Islet precursor cell (in vitro differentiated cells): ENCODE results near the gene VPS51.

Source experiments
- DNase-seq: peaks from one replicate; pipeline ENCODE4 v3.0.0-alpha.2; 2018

The VPS51 gene

GRCh38 chr11:65121865-65122696 lies 26.1 kb downstream of the VPS51 start, which contains the start of the genes FAU and MRPL49:
Gene FAU (minus strand): TSS chr11:65122134. CDS start chr11:65121813, 321 bp downstream.
Gene MRPL49 (plus strand): TSS chr11:65122321. CDS start chr11:65122347, 26 bp downstream.
- DNase-seq: peak; percentile 99

- DNase-seq: no peak
Measured at GRCh38 chr11:65124480-65125196, 28.6 kb downstream of the VPS51 start.

DNA sequence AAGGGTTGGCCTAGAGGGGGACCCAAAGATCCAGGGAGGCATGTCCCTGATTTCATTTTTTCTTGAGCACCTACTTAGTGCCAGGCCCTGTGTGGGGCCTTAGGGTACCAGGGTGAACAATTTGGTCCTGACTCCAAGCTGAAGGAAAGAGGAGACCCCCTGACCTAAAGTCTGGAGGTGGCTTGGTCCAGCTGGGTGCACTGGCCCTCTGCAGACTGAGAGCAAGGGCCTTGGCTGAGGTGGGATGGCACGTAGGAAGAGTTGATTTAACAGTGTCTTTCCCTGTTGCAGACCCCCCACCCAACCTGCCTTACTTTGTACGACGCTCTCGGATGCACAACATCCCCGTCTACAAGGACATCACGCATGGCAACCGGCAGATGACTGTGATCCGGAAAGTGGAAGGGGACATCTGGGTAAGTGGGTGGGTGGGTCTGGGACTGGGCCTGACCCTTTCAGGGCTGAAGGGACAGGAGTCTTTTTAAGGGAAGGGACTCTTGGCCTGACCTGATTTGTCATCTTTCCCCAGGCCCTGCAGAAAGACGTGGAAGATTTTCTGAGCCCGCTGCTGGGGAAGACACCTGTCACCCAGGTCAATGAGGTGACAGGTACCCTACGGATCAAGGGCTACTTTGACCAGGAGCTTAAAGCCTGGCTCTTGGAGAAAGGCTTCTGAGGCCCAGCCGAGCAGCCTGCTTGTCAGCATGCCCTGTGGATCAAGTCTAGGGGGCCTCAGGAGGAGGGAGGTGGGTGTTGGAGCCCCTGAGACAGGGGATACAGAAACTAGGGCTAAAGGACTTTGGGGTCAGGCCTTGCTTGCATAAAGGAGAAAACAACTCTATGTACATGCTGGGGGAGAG lies 29.4 kb downstream of the VPS51 start:
- DNase-seq: no peak

DNA sequence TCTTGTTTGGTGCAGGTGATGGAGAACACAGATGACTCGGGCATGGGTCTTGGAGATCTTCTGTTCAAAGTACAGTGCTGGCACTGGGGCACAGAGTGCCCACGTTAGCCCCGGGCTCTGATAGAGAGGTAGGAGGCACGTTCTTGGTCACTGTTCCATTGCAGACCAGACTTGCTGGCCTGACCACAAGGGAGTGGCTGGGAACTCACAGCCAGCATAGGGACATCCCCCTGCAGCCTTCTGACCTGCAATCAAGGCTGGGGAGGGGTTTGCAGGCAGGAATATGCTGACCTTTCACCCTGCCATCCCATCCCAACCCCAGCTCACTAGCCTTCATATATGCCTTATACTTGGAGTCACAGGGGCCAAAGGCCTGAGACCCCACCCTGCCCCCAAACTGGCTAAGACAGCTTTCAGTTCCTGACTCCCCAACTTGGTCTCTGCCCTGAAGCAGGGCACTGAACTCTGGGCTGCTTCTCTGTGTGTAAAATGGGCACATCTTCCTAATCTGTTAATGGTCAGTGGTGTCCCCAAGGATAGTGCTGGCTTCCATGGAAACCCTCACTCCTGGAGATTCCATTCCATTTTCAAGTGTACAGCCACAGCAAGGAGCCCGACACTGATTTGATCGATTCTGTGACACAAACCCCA lies 30.7 kb downstream of the VPS51 start:
- no peak for DNase-seq

- no peak for DNase-seq
Measured at GRCh38 chr11:65127473-65128181, 31.6 kb downstream of the VPS51 start.

GRCh38 chr11:65128182-65129145 lies 32.5 kb downstream of the VPS51 start:
- no peak for DNase-seq

- no peak for DNase-seq
Measured at GRCh38 chr11:65129649-65130441, 33.8 kb downstream of the VPS51 start.

- no peak for DNase-seq
Measured at GRCh38 chr11:65130631-65131416, 34.8 kb downstream of the VPS51 start.

DNA sequence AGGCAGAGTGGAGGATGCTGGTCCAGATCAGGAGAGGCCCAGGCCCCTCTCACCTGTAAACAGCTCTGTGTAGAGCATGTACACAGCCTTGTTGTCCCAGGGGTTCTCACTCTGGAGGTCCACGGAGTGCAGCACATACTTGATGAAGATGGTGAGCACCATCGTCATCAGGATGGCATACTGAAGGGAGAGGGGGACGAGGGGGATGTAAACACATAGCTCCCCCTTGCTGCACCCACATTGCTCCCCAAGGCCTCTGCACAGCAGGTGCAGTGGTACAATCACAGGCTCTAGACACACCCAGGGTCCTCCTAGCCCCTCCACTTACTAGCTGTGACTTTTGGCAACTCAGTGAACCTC lies 35.4 kb downstream of the VPS51 start:
- no peak for DNase-seq

GRCh38 chr11:65131895-65132237 lies 35.9 kb downstream of the VPS51 start:
- no peak for DNase-seq

DNA sequence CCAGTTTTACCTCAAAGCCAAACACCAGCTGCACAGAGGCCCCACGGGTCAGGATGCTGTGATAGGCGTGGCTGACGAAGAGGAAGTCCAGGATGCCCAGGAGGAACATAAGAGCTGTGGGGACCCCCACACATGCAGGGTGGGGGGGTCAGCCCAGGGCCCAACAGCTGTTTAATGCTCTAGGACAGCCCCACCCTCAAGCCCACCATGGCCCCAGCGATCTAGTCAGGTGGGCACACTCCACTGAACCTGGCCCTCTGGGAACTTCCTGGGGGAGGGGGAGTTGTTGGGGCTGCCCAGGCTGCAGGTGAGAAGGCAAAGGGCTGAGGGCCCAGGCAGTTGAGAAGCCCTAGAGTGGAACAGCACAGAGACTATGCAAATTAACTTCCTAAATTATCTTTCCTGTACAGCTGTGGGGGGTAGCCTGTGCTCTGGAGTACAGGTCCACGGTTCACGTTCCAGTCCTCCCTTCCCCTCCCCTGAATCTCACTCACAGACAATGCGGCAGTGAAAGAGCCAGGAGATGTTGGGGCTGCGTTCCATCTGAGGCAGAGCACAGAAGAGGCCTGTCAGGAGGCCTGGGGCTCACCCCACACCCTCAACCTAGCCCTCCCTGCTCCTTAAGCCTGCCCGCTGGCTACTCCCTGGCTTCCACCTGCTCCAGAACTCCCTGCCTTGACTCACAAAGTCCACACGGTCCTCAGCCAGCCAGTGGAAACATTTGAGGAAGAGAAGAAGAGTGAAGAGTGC lies 36.4 kb downstream of the VPS51 start:
- no peak for DNase-seq

- DNase-seq: peak; percentile 88
Measured at GRCh38 chr11:65132988-65133700, 37.1 kb downstream of the VPS51 start.

DNA sequence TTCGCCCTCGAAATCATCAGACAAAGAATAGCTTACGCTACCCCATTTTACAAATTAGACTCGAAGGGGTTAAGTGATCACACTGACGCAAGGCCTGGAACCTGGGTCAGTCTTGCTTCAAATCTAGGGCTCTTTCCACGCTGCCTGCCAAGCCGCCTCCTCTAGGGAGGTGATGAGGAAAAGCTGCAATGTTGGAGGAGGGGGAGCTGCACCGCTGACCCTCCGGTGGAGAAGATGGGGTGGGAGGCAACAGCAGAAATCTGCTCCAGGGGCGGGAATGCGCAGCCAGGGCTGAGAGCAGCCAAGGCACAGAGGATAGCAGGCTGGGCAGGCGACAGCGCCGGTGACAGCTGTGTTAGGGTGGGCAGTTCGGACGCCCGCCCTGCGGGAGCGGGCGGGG lies 37.7 kb downstream of the VPS51 start:
- DNase-seq: no peak

GRCh38 chr11:65134240-65134951 lies 38.4 kb downstream of the VPS51 start, which contains the start of gene SYVN1:
Gene SYVN1 (minus strand): TSS chr11:65134519. CDS start chr11:65133601, 918 bp downstream.
- DNase-seq: peak; percentile 93

DNA sequence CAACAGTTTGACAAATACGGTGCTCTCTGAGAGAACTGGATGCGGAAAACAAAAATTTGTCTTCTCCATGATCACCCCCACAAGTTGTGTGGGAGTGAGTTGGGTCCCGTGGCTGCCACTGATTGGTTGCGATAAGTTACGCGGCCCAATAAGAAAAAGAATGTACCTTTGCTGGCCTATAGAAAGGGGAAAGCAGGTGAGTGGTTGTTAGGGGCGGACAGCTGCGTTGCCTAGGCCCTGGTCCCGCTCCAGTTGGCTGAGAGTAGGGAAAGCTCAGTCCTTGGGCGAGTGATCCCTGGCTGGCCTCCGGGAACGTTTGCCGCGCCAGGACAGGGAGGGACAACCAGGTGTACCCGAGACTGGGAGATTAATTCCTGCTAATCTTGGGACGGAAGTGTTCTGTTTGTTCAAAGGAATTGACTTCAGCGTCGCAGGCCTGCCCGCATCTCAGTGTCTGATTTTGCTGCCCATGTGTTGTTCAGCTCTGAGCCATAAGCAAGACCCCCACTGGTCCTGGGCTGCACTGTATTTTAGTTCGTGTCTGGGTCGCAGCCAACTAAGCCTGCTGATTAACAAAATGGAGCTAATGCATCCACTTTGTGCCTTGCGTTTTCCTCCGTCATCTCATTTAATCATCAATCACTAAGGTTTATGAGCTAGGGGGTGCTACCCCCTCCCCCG lies 39.1 kb downstream of the VPS51 start:
- peak; percentile 98 for DNase-seq

GRCh38 chr11:65135633-65136145 lies 39.7 kb downstream of the VPS51 start:
- DNase-seq: peak; percentile 8
